RWPE2 (cell line): Measurements from ENCODE around the gene SCN4B.

Experiments
- ATAC-seq: fragments of 200-7000 bp; cut with Tn5 transposase; 3 replicates; pipeline ENCODE4 v1.9.1; 2021; ENCODE audit warnings: low read depth
- DNase-seq: peaks from one replicate; pipeline ENCODE4 v3.0.0-alpha.2; 2020; ENCODE audit warnings: low spot score
- H3K27ac ChIP-seq: fragments of 450-650 bp; 2 replicates; pipeline ENCODE4 v1.5.1; 2017; ENCODE audit warnings: mild to moderate bottlenecking; ENCODE audit not compliant: poor library complexity, severe bottlenecking
- H3K27me3 ChIP-seq: fragments of 250-450 bp; sonication (Bioruptor Pico); 2 replicates; pipeline ENCODE4 v1.5.1; 2021; ENCODE audit warnings: mild to moderate bottlenecking, moderate library complexity; ENCODE audit not compliant: insufficient read depth, poor library complexity, severe bottlenecking
- H3K36me3 ChIP-seq: fragments of 250-450 bp; sonication (Bioruptor Pico); 2 replicates; pipeline ENCODE4 v1.5.1; 2020; ENCODE audit warnings: low read depth, mild to moderate bottlenecking, moderate library complexity
- H3K4me1 ChIP-seq: fragments of 250-450 bp; sonication (Bioruptor Pico); 2 replicates; pipeline ENCODE4 v1.5.1; 2021; ENCODE audit warnings: mild to moderate bottlenecking, moderate library complexity; ENCODE audit not compliant: insufficient read depth, poor library complexity, severe bottlenecking
- H3K4me3 ChIP-seq: fragments of 250-450 bp; sonication (Bioruptor Pico); 2 replicates; pipeline ENCODE4 v1.5.1; 2021; ENCODE audit warnings: mild to moderate bottlenecking, moderate library complexity; ENCODE audit not compliant: severe bottlenecking
- H3K9me3 ChIP-seq: fragments of 250-450 bp; sonication (Bioruptor Pico); 2 replicates; pipeline ENCODE4 v1.5.1; 2021; ENCODE audit warnings: mild to moderate bottlenecking, moderate library complexity; ENCODE audit not compliant: severe bottlenecking
- CTCF ChIP-seq: fragments of 450-650 bp; IDR thresholded peaks from one replicate; pipeline ENCODE4 v1.5.1; 2017; ENCODE audit warnings: mild to moderate bottlenecking, moderate library complexity; ENCODE audit not compliant: poor library complexity, severe bottlenecking

The SCN4B gene

DNA sequence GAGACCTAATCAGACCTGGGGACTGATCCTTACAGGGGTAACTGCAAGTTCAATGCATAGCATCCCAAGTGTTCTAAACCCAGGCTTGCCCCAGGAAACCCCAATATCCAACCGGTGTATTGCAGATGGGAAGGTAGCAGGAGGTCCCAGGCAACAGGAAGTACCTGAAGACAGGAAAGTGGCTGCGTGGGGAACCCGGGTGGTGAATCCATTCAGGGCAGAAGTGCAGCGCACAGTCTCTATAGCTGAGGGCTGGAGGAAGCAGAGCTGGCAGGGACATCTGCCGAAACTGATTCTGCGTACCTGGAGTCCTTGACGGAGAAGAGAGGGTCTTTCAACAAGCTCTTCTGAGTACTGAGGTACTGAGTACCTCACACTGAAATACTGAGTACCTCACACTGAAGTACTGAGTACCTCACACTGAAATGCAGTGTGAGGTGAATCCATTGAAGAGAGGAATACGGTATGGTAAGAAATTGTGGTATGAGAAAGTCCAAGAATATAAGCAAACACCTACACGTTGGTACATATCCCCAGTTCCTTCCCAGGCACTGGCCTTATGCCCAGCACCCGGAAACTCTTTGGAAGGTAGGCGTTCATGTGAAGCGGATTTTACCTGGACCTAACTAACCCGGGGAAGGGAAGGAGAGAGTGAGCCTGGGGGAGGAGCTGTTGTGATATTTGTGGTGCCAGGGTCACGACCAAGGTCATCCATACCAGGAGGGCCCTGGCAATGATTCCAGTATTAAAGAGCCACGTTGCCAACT is 20.1 kb downstream of the SCN4B start:
- no peak overlapping the region for H3K4me3 ChIP-seq
- H3K27ac ChIP-seq = no peak overlapping the region
- no peaks in the 10 kb centered on the region for H3K36me3 ChIP-seq
- ATAC-seq = no peak
- TF ChIP-seq CTCF = no peak
- H3K9me3 ChIP-seq = no peaks in the 10 kb centered on the region
- no peaks in the 10 kb centered on the region for H3K4me1 ChIP-seq
- DNase-seq = no peak
- no peaks in the 10 kb centered on the region for H3K27me3 ChIP-seq

- TF ChIP-seq CTCF = no peak
- H3K36me3 ChIP-seq = no peaks in the 10 kb centered on the region
- no peaks in the 10 kb centered on the region for H3K9me3 ChIP-seq
- H3K27ac ChIP-seq = no peak overlapping the region
- no peaks in the 10 kb centered on the region for H3K27me3 ChIP-seq
- ATAC-seq (no peak), DNase-seq (no peak)
- no peak overlapping the region for H3K4me3 ChIP-seq
- H3K4me1 ChIP-seq = no peaks in the 10 kb centered on the region
Observed at GRCh38 chr11:118129471-118130172, 23.0 kb downstream of the SCN4B start.

DNA sequence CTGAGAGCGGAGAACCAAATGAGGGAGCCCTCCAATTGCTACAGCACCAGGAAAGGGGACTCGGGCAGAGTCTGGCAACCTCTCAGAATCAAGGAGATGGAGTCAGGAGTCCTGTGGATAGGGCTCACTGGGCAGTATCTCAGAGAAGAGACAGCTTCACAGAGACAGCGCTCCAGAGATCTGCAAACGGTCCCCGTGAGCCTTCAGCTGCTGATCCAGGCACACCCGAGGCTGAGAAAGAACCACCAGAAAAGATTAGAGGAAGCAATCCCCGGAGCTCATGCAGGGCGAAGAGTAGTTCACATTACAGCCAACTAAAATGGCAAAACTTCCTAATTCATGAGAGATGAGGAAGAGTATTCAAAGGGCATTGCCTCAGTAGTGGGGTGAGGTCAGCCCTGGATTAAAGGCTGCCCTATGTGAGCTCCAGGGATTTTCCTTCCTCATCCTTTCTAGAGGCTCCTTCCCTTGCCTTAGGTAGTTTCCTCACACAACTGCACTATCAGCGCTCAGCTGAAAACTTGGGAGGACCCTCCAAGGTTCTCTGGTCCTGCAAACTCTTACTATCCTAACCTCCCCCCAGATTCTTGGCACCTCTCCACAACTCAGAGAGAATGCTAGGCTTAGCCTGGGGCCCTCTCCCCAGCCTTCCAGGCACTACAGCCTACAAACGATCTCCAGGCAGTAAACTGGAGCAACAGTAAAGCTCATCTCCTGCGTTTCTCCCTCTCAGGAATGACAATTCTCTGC is 23.7 kb downstream of the SCN4B start:
- ATAC-seq (no peak), DNase-seq (no peak)
- H3K4me1 ChIP-seq = no peaks in the 10 kb centered on the region
- no peaks in the 10 kb centered on the region for H3K27me3 ChIP-seq
- no peak overlapping the region for H3K27ac ChIP-seq
- no peak overlapping the region for H3K4me3 ChIP-seq
- H3K9me3 ChIP-seq = no peaks in the 10 kb centered on the region
- no peak for TF ChIP-seq CTCF
- H3K36me3 ChIP-seq = no peaks in the 10 kb centered on the region

- no peaks in the 10 kb centered on the region for H3K9me3 ChIP-seq
- H3K27me3 ChIP-seq = no peaks in the 10 kb centered on the region
- H3K4me1 ChIP-seq = no peaks in the 10 kb centered on the region
- H3K36me3 ChIP-seq = no peaks in the 10 kb centered on the region
- TF ChIP-seq CTCF = no peak
- no peak overlapping the region for H3K27ac ChIP-seq
- DNase-seq (no peak), ATAC-seq (no peak)
- H3K4me3 ChIP-seq = no peak overlapping the region
Observed at GRCh38 chr11:118128310-118128709, 24.3 kb downstream of the SCN4B start.
